ENCODE data around the gene TPRG1.

- no peak for TF ChIP-seq POLR2AphosphoS5 (IDR thresholded peaks at IDR 0.05; ENCODE audit: low read depth, low read length)
- TF ChIP-seq ZNF274 (IDR thresholded peaks at IDR 0.05; ENCODE audit: borderline replicate concordance, extremely low read depth, low read length), result no peak
- no peak for TF ChIP-seq CTCF (IDR thresholded peaks at IDR 0.05; ENCODE audit: control extremely low read depth in 1 of 3, insufficient read depth in 1 of 3, low read depth in 1 of 3, low read length in 3 of 3)
- TF ChIP-seq CHD7 (IDR thresholded peaks at IDR 0.05; ENCODE audit: insufficient replicate concordance, low read length), result no peak
- no peak for TF ChIP-seq SIN3A (conservative IDR thresholded peaks at IDR 0.05 in 1 of 2, IDR thresholded peaks at IDR 0.05 in 1 of 2; ENCODE audit: low read depth in 1 of 2, low read length in 2 of 2)
- no peak for TF ChIP-seq TAF7 (optimal IDR thresholded peaks at IDR 0.05; ENCODE audit: borderline replicate concordance, low read depth, low read length)
- no peak for TF ChIP-seq FOSL1 (IDR thresholded peaks at IDR 0.05; ENCODE audit: insufficient read depth, low read depth, low read length)
- no peak for TF ChIP-seq EGR1 (IDR thresholded peaks at IDR 0.05; ENCODE audit: borderline replicate concordance, low read depth, low read length)
Observed at GRCh38 chr3:189229196-189229828, 57.5 kb downstream of the TPRG1 start.

Measured in H1 (cell line).